Measurements from ENCODE around the gene PAPPA2.

The PAPPA2 gene

DNA sequence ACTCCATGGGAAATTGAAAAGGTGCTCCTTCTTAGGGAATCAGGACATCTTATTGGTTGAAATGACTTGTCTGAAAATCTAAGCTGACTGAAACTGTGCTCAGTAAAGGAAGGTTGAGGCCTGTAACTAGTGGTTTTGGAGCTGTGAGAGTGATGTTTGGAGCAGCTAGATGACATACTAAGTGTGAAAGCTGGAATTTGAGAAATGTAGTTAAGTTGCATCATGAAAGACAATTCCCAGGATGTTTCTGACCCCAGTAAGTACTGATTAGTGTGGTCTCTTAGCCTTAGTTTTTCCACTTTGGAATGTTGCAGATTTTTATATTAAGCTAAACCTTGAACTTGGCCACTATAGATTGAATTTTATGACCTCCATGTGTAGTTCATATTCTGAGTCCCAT, 154.9 kb downstream of the PAPPA2 start:
- no peak for TF ChIP-seq CREB1 (IDR thresholded peaks at IDR 0.05; ENCODE audit: low read depth)
- TF ChIP-seq EGR1 (IDR thresholded peaks at IDR 0.05) = no peak
- no peak for TF ChIP-seq TEAD4 (IDR thresholded peaks at IDR 0.05)
- no peak for TF ChIP-seq NFIC (IDR thresholded peaks at IDR 0.05)
- TF ChIP-seq, protein P1, sequence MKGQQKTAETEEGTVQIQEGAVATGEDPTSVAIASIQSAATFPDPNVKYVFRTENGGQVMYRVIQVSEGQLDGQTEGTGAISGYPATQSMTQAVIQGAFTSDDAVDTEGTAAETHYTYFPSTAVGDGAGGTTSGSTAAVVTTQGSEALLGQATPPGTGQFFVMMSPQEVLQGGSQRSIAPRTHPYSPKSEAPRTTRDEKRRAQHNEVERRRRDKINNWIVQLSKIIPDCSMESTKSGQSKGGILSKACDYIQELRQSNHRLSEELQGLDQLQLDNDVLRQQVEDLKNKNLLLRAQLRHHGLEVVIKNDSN (IDR thresholded peaks at IDR 0.05) = no peak
- no peak for TF ChIP-seq EP300 (IDR thresholded peaks at IDR 0.05; ENCODE audit: borderline replicate concordance)
- no peak for TF ChIP-seq ZBTB7A (IDR thresholded peaks at IDR 0.05; ENCODE audit: low read depth)
- no peak for TF ChIP-seq YY1 (IDR thresholded peaks at IDR 0.05; ENCODE audit: low read depth)
- TF ChIP-seq TAF1 (IDR thresholded peaks at IDR 0.05; ENCODE audit: low read depth) = no peak
- TF ChIP-seq RAD21 (IDR thresholded peaks at IDR 0.05; ENCODE audit: low read depth) = no peak
- TF ChIP-seq, protein P2, sequence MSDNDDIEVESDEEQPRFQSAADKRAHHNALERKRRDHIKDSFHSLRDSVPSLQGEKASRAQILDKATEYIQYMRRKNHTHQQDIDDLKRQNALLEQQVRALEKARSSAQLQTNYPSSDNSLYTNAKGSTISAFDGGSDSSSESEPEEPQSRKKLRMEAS (IDR thresholded peaks at IDR 0.05) = no peak
- TF ChIP-seq TCF12 (IDR thresholded peaks at IDR 0.05; ENCODE audit: low read depth) = no peak
- no peak for TF ChIP-seq FOXM1 (IDR thresholded peaks at IDR 0.05; ENCODE audit: borderline replicate concordance, low read depth)
- TF ChIP-seq, protein P3, sequence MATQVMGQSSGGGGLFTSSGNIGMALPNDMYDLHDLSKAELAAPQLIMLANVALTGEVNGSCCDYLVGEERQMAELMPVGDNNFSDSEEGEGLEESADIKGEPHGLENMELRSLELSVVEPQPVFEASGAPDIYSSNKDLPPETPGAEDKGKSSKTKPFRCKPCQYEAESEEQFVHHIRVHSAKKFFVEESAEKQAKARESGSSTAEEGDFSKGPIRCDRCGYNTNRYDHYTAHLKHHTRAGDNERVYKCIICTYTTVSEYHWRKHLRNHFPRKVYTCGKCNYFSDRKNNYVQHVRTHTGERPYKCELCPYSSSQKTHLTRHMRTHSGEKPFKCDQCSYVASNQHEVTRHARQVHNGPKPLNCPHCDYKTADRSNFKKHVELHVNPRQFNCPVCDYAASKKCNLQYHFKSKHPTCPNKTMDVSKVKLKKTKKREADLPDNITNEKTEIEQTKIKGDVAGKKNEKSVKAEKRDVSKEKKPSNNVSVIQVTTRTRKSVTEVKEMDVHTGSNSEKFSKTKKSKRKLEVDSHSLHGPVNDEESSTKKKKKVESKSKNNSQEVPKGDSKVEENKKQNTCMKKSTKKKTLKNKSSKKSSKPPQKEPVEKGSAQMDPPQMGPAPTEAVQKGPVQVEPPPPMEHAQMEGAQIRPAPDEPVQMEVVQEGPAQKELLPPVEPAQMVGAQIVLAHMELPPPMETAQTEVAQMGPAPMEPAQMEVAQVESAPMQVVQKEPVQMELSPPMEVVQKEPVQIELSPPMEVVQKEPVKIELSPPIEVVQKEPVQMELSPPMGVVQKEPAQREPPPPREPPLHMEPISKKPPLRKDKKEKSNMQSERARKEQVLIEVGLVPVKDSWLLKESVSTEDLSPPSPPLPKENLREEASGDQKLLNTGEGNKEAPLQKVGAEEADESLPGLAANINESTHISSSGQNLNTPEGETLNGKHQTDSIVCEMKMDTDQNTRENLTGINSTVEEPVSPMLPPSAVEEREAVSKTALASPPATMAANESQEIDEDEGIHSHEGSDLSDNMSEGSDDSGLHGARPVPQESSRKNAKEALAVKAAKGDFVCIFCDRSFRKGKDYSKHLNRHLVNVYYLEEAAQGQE (IDR thresholded peaks at IDR 0.05; ENCODE audit: low read depth) = no peak
- no peak for TF ChIP-seq CEBPB (IDR thresholded peaks at IDR 0.05)

DNA sequence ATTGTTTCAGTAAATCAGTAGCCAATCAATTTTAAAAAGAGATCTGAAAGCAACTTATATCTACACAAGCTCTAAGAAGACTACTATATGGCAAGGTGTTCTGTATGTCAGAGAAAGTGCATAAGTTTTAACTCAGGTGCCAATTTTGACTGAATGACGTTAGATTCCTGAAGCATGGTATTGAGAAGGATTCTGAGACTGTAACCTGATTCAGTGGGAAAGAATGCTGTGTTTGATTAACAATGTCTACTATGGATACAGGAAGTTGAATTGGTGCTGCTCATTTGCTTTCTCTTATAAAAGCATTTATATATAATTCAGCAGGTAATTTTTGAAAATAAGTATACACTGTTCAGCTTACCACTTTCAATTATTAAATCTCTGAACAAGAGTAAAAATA, 156.3 kb downstream of the PAPPA2 start:
- no peak for TF ChIP-seq EGR1 (IDR thresholded peaks at IDR 0.05)

DNA sequence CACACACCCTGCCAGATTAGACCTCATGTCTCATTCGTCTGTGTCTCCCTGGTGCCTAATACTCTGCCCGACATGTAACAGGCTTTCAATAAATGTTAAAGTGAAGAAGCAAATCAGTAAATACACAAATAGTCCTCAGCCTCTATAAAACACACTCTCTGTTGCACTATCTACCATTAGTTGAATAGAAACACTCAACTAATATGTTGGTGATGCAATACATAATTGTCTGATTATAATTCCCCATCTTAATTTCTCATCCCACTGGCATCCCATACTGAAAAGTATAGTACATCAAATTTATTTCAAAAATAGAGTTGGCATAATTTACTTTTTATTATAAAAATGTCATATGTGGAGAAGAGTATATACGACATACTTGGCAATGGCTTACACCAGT, 162.4 kb downstream of the PAPPA2 start:
- TF ChIP-seq, protein P1 (IDR thresholded peaks at IDR 0.05) = no peak
- TF ChIP-seq TEAD4 (IDR thresholded peaks at IDR 0.05) (no peak), EGR1 (IDR thresholded peaks at IDR 0.05) (no peak), NFIC (IDR thresholded peaks at IDR 0.05) (no peak), RAD21 (IDR thresholded peaks at IDR 0.05; ENCODE audit: low read depth) (no peak)
- TF ChIP-seq, protein P2 (IDR thresholded peaks at IDR 0.05) = no peak

DNA sequence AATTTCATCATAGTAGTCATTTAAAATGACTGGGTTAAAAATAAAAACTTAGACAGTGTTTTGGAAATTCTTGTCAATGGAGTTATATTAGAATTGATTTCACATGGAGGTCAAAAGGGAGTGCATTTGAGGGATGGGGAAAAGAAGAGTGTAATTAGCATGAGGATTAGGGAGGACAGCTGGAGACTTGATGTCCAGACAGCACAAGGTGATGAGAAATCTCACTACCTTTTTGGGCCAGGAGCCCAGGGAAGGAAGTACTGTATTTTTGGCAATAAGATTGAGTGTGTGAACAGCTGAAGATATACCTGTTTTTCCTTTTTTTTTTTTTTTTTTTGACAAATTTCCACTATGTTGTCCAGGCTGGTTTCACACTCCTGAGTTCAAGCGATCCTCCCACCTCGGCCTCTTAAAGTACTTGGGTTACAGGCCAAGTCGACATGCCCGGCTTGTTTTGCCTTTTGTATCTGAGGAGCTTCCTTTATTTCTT, 163.6 kb downstream of the PAPPA2 start:
- TF ChIP-seq TCF12 (IDR thresholded peaks at IDR 0.05; ENCODE audit: low read depth) = no peak
- TF ChIP-seq CREB1 (IDR thresholded peaks at IDR 0.05; ENCODE audit: low read depth) = no peak
- no peak for TF ChIP-seq CEBPB (IDR thresholded peaks at IDR 0.05)
- no peak for TF ChIP-seq YY1 (IDR thresholded peaks at IDR 0.05; ENCODE audit: low read depth)
- TF ChIP-seq, protein P1 (IDR thresholded peaks at IDR 0.05) = no peak
- TF ChIP-seq EGR1 (IDR thresholded peaks at IDR 0.05) = no peak
- no peak for TF ChIP-seq TEAD4 (IDR thresholded peaks at IDR 0.05)
- no peak for TF ChIP-seq EP300 (IDR thresholded peaks at IDR 0.05; ENCODE audit: borderline replicate concordance)
- no peak for TF ChIP-seq TAF1 (IDR thresholded peaks at IDR 0.05; ENCODE audit: low read depth)
- TF ChIP-seq NFIC (IDR thresholded peaks at IDR 0.05) = no peak
- TF ChIP-seq FOXM1 (IDR thresholded peaks at IDR 0.05; ENCODE audit: borderline replicate concordance, low read depth) = no peak
- TF ChIP-seq, protein P3 (IDR thresholded peaks at IDR 0.05; ENCODE audit: low read depth) = no peak
- no peak for TF ChIP-seq ZBTB7A (IDR thresholded peaks at IDR 0.05; ENCODE audit: low read depth)
- TF ChIP-seq, protein P2 (IDR thresholded peaks at IDR 0.05) = no peak
- no peak for TF ChIP-seq RAD21 (IDR thresholded peaks at IDR 0.05; ENCODE audit: low read depth)

DNA sequence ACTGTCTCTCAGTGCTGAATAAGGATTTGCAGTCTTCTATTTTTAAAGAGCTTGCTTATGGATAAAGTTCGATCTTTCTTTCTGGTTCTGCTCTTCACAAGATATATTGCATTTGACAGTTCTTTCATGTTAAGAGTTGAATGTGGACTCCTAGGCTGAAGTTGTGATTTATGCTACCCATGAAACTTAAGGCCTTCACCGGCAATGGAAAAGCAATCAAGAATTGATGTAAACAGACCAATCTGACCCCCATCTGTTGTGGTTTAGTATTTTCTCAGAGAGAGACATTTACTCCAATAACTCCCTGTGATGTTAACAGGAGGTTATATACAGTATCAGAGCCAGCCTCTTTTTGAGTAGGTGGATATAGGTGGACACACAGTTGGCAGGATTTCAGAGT, 165.8 kb downstream of the PAPPA2 start:
- TF ChIP-seq YY1 (IDR thresholded peaks at IDR 0.05; ENCODE audit: low read depth) (no peak), TCF12 (IDR thresholded peaks at IDR 0.05; ENCODE audit: low read depth) (no peak), NFIC (IDR thresholded peaks at IDR 0.05) (no peak), EP300 (IDR thresholded peaks at IDR 0.05; ENCODE audit: borderline replicate concordance) (no peak), CEBPB (IDR thresholded peaks at IDR 0.05) (no peak), EGR1 (IDR thresholded peaks at IDR 0.05) (no peak), FOXM1 (IDR thresholded peaks at IDR 0.05; ENCODE audit: borderline replicate concordance, low read depth) (no peak), ZBTB7A (IDR thresholded peaks at IDR 0.05; ENCODE audit: low read depth) (no peak)
- TF ChIP-seq, protein P2 (IDR thresholded peaks at IDR 0.05) = no peak
- TF ChIP-seq, protein P3 (IDR thresholded peaks at IDR 0.05; ENCODE audit: low read depth) = no peak
- TF ChIP-seq, protein P1 (IDR thresholded peaks at IDR 0.05) = no peak

All from Ishikawa (cell line).